OCI-LY7 (cell line): ENCODE results near the gene SPEN. TPM values are rescaled to one million over a fixed set of nuclear protein-coding genes. Genes with fewer than 3 reads are reported as not detected.

Source experiments
- BruUV-seq: library from RNA; stranded (reverse); fragments of 400-500 nt; replicated peaks from 2 replicates; lab custom pipeline; 2021; lab: Mats Ljungman, UMichigan
- CTCF ChIA-PET: fragments of 300-600 bp; sonication (Branson Sonifier 250); formaldehyde crosslinking; loops from one replicate; lab custom pipeline; 2022; ENCODE audit warnings: antibody characterized with exemption; ENCODE audit not compliant: unreplicated experiment; lab: Charles Lee
- POLR2A ChIA-PET: fragments of 300-600 bp; sonication (Branson Sonifier 250); formaldehyde crosslinking; loops from one replicate; lab custom pipeline; 2022; ENCODE audit warnings: antibody characterized with exemption; lab: Charles Lee
- DNase-seq: peaks from one replicate; pipeline ENCODE4 v3.0.0-alpha.2; 2015; ENCODE audit warnings: low spot score
- H2AFZ ChIP-seq: fragments of 200-600 bp; sonication (generic), shearing (Covaris generic); 2 replicates; pipeline ENCODE4 v1.6.1; 2014; ENCODE audit warnings: mild to moderate bottlenecking, antibody characterized with exemption, low read length, moderate library complexity
- H3K27ac ChIP-seq: fragments of 200-600 bp; sonication (generic); 2 replicates; pipeline ENCODE4 v1.5.1; 2014; ENCODE audit warnings: mixed run types, low read depth, mild to moderate bottlenecking, moderate library complexity, low read length, inconsistent platforms; ENCODE audit not compliant: poor library complexity, severe bottlenecking
- H3K36me3 ChIP-seq: fragments of 200-600 bp; sonication (generic); 2 replicates; pipeline ENCODE4 v1.6.1; 2014; ENCODE audit warnings: mild to moderate bottlenecking, antibody characterized with exemption, low read length, moderate library complexity, mixed read lengths; ENCODE audit not compliant: insufficient read depth
- H3K4me1 ChIP-seq: fragments of 200-600 bp; sonication (generic); 2 replicates; pipeline ENCODE4 v1.5.1; 2014; ENCODE audit warnings: mild to moderate bottlenecking, low read length; ENCODE audit not compliant: insufficient read depth, poor library complexity, severe bottlenecking
- H3K4me2 ChIP-seq: fragments of 200-600 bp; sonication (generic); 2 replicates; pipeline ENCODE4 v1.6.1; 2014; ENCODE audit warnings: mild to moderate bottlenecking, low read length
- H3K4me3 ChIP-seq: fragments of 200-600 bp; sonication (generic); 2 replicates; pipeline ENCODE4 v1.5.1; 2014; ENCODE audit warnings: mild to moderate bottlenecking, low read depth, low read length; ENCODE audit not compliant: poor library complexity, severe bottlenecking
- H3K79me2 ChIP-seq: fragments of 200-600 bp; sonication (generic); 2 replicates; pipeline ENCODE4 v1.6.1; 2016; ENCODE audit warnings: low read depth, mild to moderate bottlenecking, low read length, moderate library complexity, mixed read lengths; ENCODE audit not compliant: insufficient read depth
- H3K9me2 ChIP-seq: fragments of 200-600 bp; sonication (generic); 2 replicates; pipeline ENCODE4 v1.6.1; 2016; ENCODE audit warnings: mild to moderate bottlenecking, low read length, mixed read lengths; ENCODE audit not compliant: insufficient read depth
- H3K9me3 ChIP-seq: fragments of 200-600 bp; sonication (generic); 2 replicates; pipeline ENCODE4 v1.6.1; 2014; ENCODE audit warnings: mild to moderate bottlenecking, mixed run types, low read length, mixed read lengths
- H4K20me1 ChIP-seq: fragments of 200-600 bp; sonication (generic); 2 replicates; pipeline ENCODE4 v1.6.1; 2014; ENCODE audit warnings: mild to moderate bottlenecking, antibody characterized with exemption, low read length, moderate library complexity, mixed read lengths; ENCODE audit not compliant: insufficient read depth
- EZH2phosphoT487 ChIP-seq: fragments of 200-600 bp; sonication (generic); IDR thresholded peaks from 2 replicates; pipeline ENCODE4 v1.6.1; 2018; ENCODE audit warnings: low read depth, borderline replicate concordance, mild to moderate bottlenecking, mixed run types, antibody characterized with exemption, low read length, moderate library complexity, mixed read lengths
- intact Hi-C: fragments of 100-400 bp; cut with micrococcal nuclease; formaldehyde crosslinking; loops from one replicate; pipeline ENCODE4 v1.10.0; 2022; ENCODE audit not compliant: unreplicated experiment
- total RNA-seq, 2 experiments: library from RNA; depleted of rRNA in 1 of 2; stranded (reverse); fragments of >200 nt in 1 of 2; shearing (Covaris generic) in 1 of 2; gene quantifications; 2 replicates each; pipeline ENCODE4 v1.2.3, GENCODE V29; 2014 to 2022
- TF ChIP-seq, protein P1 (sequence below): fragments of 200-600 bp; sonication (generic); conservative IDR thresholded peaks from 2 replicates; pipeline ENCODE4 v1.5.1; 2014; ENCODE audit warnings: mild to moderate bottlenecking, antibody characterized with exemption, low read length, moderate library complexity, mixed read lengths

Gene SPEN
- total RNA-seq, 2 experiments from 2014 or later: 40.7 to 87.1 TPM

DNA sequence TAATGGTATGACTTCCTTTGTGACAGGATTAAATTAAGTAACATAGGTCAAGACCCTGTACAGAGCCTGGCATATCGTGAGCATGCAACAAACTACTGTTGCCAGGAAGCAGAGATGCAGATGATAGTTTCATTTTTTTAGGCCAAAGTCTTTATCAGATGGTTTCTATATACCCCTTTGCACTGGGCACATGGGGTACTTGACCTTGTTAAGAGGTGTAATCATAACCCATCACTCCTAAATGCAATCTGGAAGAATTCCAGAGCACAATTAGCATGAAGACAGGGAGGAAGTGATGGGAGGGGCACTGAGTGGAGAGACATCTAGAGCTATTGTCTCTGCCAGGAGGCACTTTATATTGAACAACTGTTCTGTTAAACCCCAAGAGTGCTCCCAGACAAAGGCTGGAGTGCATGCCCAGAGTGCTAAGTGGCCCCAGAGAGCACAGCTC lies 106.3 kb downstream of the SPEN start:
- peaks cover 28% of the 10 kb centered on the region for H3K4me1 ChIP-seq
- no peak overlapping the region for H3K4me3 ChIP-seq
- no peak for TF ChIP-seq EZH2phosphoT487
- TF ChIP-seq, protein P1, sequence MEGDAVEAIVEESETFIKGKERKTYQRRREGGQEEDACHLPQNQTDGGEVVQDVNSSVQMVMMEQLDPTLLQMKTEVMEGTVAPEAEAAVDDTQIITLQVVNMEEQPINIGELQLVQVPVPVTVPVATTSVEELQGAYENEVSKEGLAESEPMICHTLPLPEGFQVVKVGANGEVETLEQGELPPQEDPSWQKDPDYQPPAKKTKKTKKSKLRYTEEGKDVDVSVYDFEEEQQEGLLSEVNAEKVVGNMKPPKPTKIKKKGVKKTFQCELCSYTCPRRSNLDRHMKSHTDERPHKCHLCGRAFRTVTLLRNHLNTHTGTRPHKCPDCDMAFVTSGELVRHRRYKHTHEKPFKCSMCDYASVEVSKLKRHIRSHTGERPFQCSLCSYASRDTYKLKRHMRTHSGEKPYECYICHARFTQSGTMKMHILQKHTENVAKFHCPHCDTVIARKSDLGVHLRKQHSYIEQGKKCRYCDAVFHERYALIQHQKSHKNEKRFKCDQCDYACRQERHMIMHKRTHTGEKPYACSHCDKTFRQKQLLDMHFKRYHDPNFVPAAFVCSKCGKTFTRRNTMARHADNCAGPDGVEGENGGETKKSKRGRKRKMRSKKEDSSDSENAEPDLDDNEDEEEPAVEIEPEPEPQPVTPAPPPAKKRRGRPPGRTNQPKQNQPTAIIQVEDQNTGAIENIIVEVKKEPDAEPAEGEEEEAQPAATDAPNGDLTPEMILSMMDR: no peak
- H4K20me1 ChIP-seq: peaks cover 14% of the 10 kb centered on the region; the same call in 1 of the 2 replicates
- POLR2A ChIA-PET: no interaction called here
- no peak for DNase-seq
- H3K36me3 ChIP-seq: peaks cover 72% of the 10 kb centered on the region
- H3K9me2 ChIP-seq: no peaks in the 10 kb centered on the region
- CTCF ChIA-PET: no interaction called here
- peaks cover 8% of the 10 kb centered on the region; the same call in 1 of the 2 replicates for H3K79me2 ChIP-seq
- no TSS peak for BruUV-seq
- no peak overlapping the region for H2AFZ ChIP-seq
- H3K4me2 ChIP-seq: no peak overlapping the region
- no peaks in the 10 kb centered on the region for H3K9me3 ChIP-seq
- no peak overlapping the region for H3K27ac ChIP-seq
- intact Hi-C loops: no loop called here

DNA sequence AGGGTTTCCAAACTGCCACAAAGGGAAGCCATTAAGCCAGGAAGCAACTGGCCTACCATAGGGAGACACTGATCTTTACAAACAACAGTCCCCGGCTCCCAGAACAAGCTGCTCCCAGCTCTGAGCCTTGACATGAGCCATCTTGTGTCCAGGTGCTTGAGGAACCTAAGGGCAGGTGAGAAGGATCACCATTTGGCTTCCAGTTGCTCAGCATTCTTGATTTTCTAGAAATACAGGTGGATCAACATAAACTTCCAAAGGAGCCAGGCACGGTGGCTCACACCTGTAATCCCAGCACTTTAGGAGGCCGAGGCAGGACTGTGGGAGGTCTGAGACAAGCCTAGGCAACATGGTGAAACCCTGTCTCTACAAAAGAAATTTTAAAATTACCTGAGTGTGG lies 106.8 kb downstream of the SPEN start:
- no peak for TF ChIP-seq EZH2phosphoT487
- TF ChIP-seq, protein P1: no peak
- Histone ChIP-seq H3K79me2 (peaks cover 8% of the 10 kb centered on the region; the same call in 1 of the 2 replicates), H3K27ac (no peak overlapping the region), H4K20me1 (peaks cover 17% of the 10 kb centered on the region; the same call in 1 of the 2 replicates), H3K9me2 (no peaks in the 10 kb centered on the region), H2AFZ (no peak overlapping the region), H3K36me3 (peaks cover 69% of the 10 kb centered on the region), H3K4me3 (no peak overlapping the region), H3K9me3 (no peaks in the 10 kb centered on the region), H3K4me2 (no peak overlapping the region), H3K4me1 (peaks cover 23% of the 10 kb centered on the region)
- DNase-seq: no peak
- no TSS peak for BruUV-seq
- CTCF ChIA-PET: interaction anchor here (0.5 kb wide), 1 partner anchor 19 kb away, joined by 8 read pairs; no protein-coding TSS in a partner anchor
- POLR2A ChIA-PET: no interaction called here
- intact Hi-C loops: no loop called here

DNA sequence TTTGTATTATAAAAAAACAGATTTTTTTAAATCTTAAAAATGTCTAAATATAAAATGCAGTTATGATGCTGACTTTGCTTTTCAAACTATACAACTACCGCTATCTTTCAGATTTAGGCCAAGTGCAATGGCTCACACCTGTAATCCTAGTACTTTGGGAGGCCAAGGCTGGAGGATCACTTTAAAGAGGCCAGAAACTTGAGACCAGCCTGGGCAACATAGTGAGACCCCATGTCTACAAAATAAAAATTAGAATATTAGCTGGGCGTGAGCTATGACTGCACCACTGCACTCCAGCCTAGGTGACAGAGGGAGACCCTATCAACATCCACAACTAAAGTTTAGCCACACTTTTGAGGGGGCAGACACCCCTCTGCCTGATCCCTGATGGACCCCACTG lies 108.0 kb downstream of the SPEN start:
- DNase-seq: no peak
- TF ChIP-seq EZH2phosphoT487: no peak
- TF ChIP-seq, protein P1: no peak
- no TSS peak for BruUV-seq
- Histone ChIP-seq H3K27ac (no peak overlapping the region), H3K36me3 (peaks cover 59% of the 10 kb centered on the region), H3K9me2 (no peaks in the 10 kb centered on the region), H3K9me3 (no peaks in the 10 kb centered on the region), H3K4me3 (no peak overlapping the region), H3K4me1 (peaks cover 11% of the 10 kb centered on the region), H3K4me2 (no peak overlapping the region), H2AFZ (no peak overlapping the region), H4K20me1 (peaks cover 11% of the 10 kb centered on the region; the same call in 1 of the 2 replicates), H3K79me2 (peaks cover 8% of the 10 kb centered on the region; the same call in 1 of the 2 replicates)
- ChIA-PET POLR2A (interaction anchor here (1.0 kb wide), 1 partner anchor 11 kb away, joined by 3 read pairs; no protein-coding TSS in a partner anchor), CTCF (no interaction called here)
- intact Hi-C loops: no loop called here
